GM12878 (cell line): ENCODE measurements around the gene HMGXB3. TPM values are rescaled to one million over a fixed set of nuclear protein-coding genes. Genes with fewer than 3 reads are reported as not detected.

Experiments
- ATAC-seq: fragments of 200-7000 bp; cut with Tn5 transposase; 3 replicates; pipeline ENCODE4 v1.9.1; 2020; ENCODE audit warnings: mild to moderate bottlenecking, moderate library complexity
- BruUV-seq: library from RNA; stranded (reverse); fragments of 400-500 nt; replicated peaks from 2 replicates; lab custom pipeline; 2021; lab: Mats Ljungman, UMichigan
- CTCF ChIA-PET: fragments of 300-600 bp; sonication (Branson Sonifier 250); formaldehyde crosslinking; extraction: SDS; loops from one replicate; lab custom pipeline; 2021; ENCODE audit warnings: inconsistent platforms; lab: Yijun Ruan, JAX
- POLR2A ChIA-PET: fragments of 350-600 bp; formaldehyde crosslinking; extraction: SDS; loops from one replicate; lab custom pipeline; 2021; ENCODE audit warnings: inconsistent platforms; lab: Charles Lee
- RAD21 ChIA-PET: fragments of 300-600 bp; sonication (Branson Sonifier 250); formaldehyde crosslinking; loops from one replicate; lab custom pipeline; 2023; ENCODE audit warnings: antibody characterized with exemption; ENCODE audit not compliant: unreplicated experiment; lab: Charles Lee
- SMC1A ChIA-PET: fragments of 300-600 bp; sonication (Branson Sonifier 250); formaldehyde crosslinking; loops from one replicate; lab custom pipeline; 2023; ENCODE audit not compliant: unreplicated experiment, uncharacterized antibody; lab: Charles Lee
- DNase-seq: peaks from one replicate; pipeline ENCODE4 v3.0.0-alpha.2; 2011; ENCODE audit warnings: low read depth, low spot score
- FAIRE-seq: peaks from 3 replicates; lab custom pipeline; 2011; peaks lifted over from hg19 to GRCh38; lab: Jason Lieb, UNC
- H2AFZ ChIP-seq: 2 replicates; pipeline ENCODE4 v1.6.0; 2011; ENCODE audit warnings: low read depth, low read length, control low read depth; ENCODE audit not compliant: control insufficient read depth
- H3K27ac ChIP-seq: 2 replicates; pipeline ENCODE4 v1.5.1; 2011; ENCODE audit warnings: control low read depth; ENCODE audit not compliant: control insufficient read depth, insufficient read depth
- H3K27me3 ChIP-seq, 2 experiments: replicated peaks in 1 of 2; 2 replicates each; pipeline versions ENCODE4 v1.6.0 to v1.6.1; 2011; ENCODE audit warnings: low read length in 1 of 2; ENCODE audit not compliant: control insufficient read depth in 2 of 2, insufficient read depth in 2 of 2
- H3K36me3 ChIP-seq, 2 experiments: 2 replicates each; pipeline ENCODE4 v1.5.1; 2011; ENCODE audit warnings: low read length in 1 of 2; ENCODE audit not compliant: control insufficient read depth in 2 of 2, insufficient read depth in 2 of 2
- H3K4me1 ChIP-seq: 2 replicates; pipeline ENCODE4 v1.6.1; 2011; ENCODE audit warnings: mild to moderate bottlenecking, low read length, moderate library complexity, mixed read lengths; ENCODE audit not compliant: control insufficient read depth, insufficient read depth
- H3K4me2 ChIP-seq: 2 replicates; pipeline ENCODE4 v1.6.0; 2011; ENCODE audit warnings: control low read depth; ENCODE audit not compliant: control insufficient read depth, insufficient read depth
- H3K4me3 ChIP-seq: fragments of 200-600 bp; sonication (generic); 2 replicates; pipeline ENCODE4 v1.5.1; 2016
- H3K79me2 ChIP-seq: 2 replicates; pipeline ENCODE4 v1.6.0; 2011; ENCODE audit warnings: low read length; ENCODE audit not compliant: control insufficient read depth, insufficient read depth
- H3K9ac ChIP-seq: 2 replicates; pipeline ENCODE4 v1.8.0; 2011; ENCODE audit warnings: low read length, control low read depth, mixed read lengths; ENCODE audit not compliant: control insufficient read depth, insufficient read depth
- H3K9me3 ChIP-seq: replicated peaks from 3 replicates; pipeline ENCODE4 v1.5.1; 2011; ENCODE audit warnings: mild to moderate bottlenecking, low read length; ENCODE audit not compliant: control insufficient read depth, insufficient read depth
- H4K20me1 ChIP-seq: 2 replicates; pipeline ENCODE4 v1.6.0; 2011; ENCODE audit not compliant: control insufficient read depth, insufficient read depth
- ATF7 ChIP-seq: fragments of 450-650 bp; IDR thresholded peaks from 2 replicates; pipeline ENCODE4 v1.6.1; 2016; ENCODE audit warnings: low read depth, mild to moderate bottlenecking
- BRCA1 ChIP-seq: IDR thresholded peaks from 2 replicates; pipeline ENCODE4 v1.6.1; 2011; ENCODE audit warnings: low read depth, low read length, improper control_type of control experiment
- CBFB ChIP-seq: IDR thresholded peaks from 2 replicates; pipeline ENCODE4 v1.6.1; 2016; ENCODE audit warnings: antibody characterized with exemption, low read depth
- CHD2 ChIP-seq: IDR thresholded peaks from 2 replicates; pipeline ENCODE4 v1.6.1; 2011; ENCODE audit warnings: low read depth, low read length, improper control_type of control experiment, borderline replicate concordance
- FOS ChIP-seq: IDR thresholded peaks from 3 replicates; pipeline ENCODE4 v1.6.1; 2011; ENCODE audit warnings: borderline replicate concordance; ENCODE audit not compliant: insufficient read length; ENCODE audit errors: extremely low read depth
- HDAC6 ChIP-seq: fragments of 200-600 bp; sonication (generic); IDR thresholded peaks from one replicate; pipeline ENCODE4 v1.8.0; 2017; ENCODE audit warnings: antibody characterized with exemption; ENCODE audit not compliant: unreplicated experiment
- KLF5 ChIP-seq: fragments of 450-650 bp; IDR thresholded peaks from 2 replicates; pipeline ENCODE4 v1.6.1; 2014; ENCODE audit warnings: mild to moderate bottlenecking; ENCODE audit not compliant: partially characterized antibody
- MTA3 ChIP-seq: IDR thresholded peaks from 2 replicates; pipeline ENCODE4 v1.6.1; 2012; ENCODE audit warnings: low read length, inconsistent platforms, borderline replicate concordance
- NFIC ChIP-seq: IDR thresholded peaks from 2 replicates; pipeline ENCODE4 v1.6.1; 2012; ENCODE audit warnings: low read depth, mild to moderate bottlenecking, inconsistent platforms, low read length, moderate library complexity
- RUNX3 ChIP-seq: IDR thresholded peaks from 2 replicates; pipeline ENCODE4 v1.6.1; 2012; ENCODE audit warnings: low read length, inconsistent platforms
- YY1 ChIP-seq: IDR thresholded peaks from 2 replicates; pipeline ENCODE4 v1.6.1; 2011; ENCODE audit warnings: low read depth, mild to moderate bottlenecking, low read length
- ZNF622 ChIP-seq: fragments of 450-650 bp; IDR thresholded peaks from 2 replicates; pipeline ENCODE4 v1.6.1; 2017; ENCODE audit warnings: mild to moderate bottlenecking, inconsistent platforms
- WGBS: methylation state at CpG from one replicate; pipeline ENCODE4 v1.1.6; 2016; ENCODE audit warnings: low lambda C conversion rate; ENCODE audit not compliant: insufficient replicate concordance, insufficient coverage; ENCODE audit errors: missing lambda C conversion rate; 5-methylcytosine and 5-hydroxymethylcytosine counted together
- in situ Hi-C: fragments of 300-500 bp; cut with MboI; formaldehyde crosslinking; loops from 9 replicates; pipeline ENCODE4 v1.14.3; 2018; ENCODE audit warnings: mixed read lengths
- intact Hi-C: fragments of 100-400 bp; cut with micrococcal nuclease; formaldehyde crosslinking; loops from one replicate; pipeline ENCODE4 v1.14.2; 2022; ENCODE audit not compliant: unreplicated experiment
- polyA plus RNA-seq, 11 experiments: library from polyadenylated mRNA; depleted of rRNA in 4 of 11; unstranded in 6 of 11; stranded (reverse) in 5 of 11; fragments of >200 nt; fragmentation: Nextera tagmentation in 4 of 11; fragmentation: Illumina TruSeq in 1 of 11; extraction: Ambion mirVana in 4 of 11; extraction: Trizol in 1 of 11; gene quantifications; 1 replicate in 1 of 11; 2 replicates in 10 of 11; pipeline versions ENCODE4 v1.2.1 to v1.2.3, GENCODE V29; 2011 to 2016; ENCODE audit warnings: inconsistent platforms in 2 of 11, missing spikeins in 2 of 11, low read depth in 1 of 11
- total RNA-seq, 4 experiments: library from RNA; depleted of rRNA in 3 of 4; stranded (reverse); fragments of >200 nt in 3 of 4; fragmentation: Illumina TruSeq in 1 of 4; extraction: Trizol in 1 of 4; gene quantifications; 2 replicates each; pipeline versions ENCODE4 v1.2.1 to v1.2.3, GENCODE V29; 2013 to 2021
- TF ChIP-seq, protein P1 (sequence below): fragments of 450-650 bp; IDR thresholded peaks from 2 replicates; pipeline ENCODE4 v1.6.1; 2017; ENCODE audit warnings: mild to moderate bottlenecking
- TF ChIP-seq, protein P2 (sequence below): fragments of 450-650 bp; IDR thresholded peaks from 2 replicates; pipeline ENCODE4 v1.6.1; 2016; ENCODE audit warnings: mild to moderate bottlenecking, moderate library complexity, borderline replicate concordance

HMGXB3 gene
- total and polyA plus RNA-seq, 10 of the 15 experiments (the other 5 are each of a cell fraction or from before 2014, with no cell fraction given) = 1.00 to 42.2 (median 28.1) TPM

DNA sequence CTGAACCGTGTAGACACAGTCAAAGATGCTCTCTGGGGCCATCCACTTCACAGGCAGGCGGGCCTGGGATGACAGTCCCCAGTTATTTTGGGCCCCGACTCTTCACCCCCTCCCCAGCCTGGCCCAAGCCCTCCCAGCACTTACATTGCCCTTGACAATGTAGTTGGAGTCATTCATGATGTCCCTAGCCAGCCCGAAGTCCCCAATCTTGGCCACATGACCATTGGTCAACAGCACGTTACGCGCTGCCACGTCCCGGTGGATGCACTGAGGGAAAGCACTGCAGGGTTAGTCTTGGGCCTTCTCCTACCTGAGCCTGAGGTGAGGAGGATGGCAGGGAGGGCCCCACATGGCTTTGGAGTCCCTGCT is 55.5 kb downstream of the HMGXB3 start:
- intact Hi-C loops = no loop called here

More for the DNA sequence above, 55.5 kb downstream of the HMGXB3 start:
- in situ Hi-C loops = no loop called here
- no peak for DNase-seq
- H3K36me3 ChIP-seq = peaks cover 8 to 30% of the 10 kb centered on the region in 2 experiments; a peak in 3 of 4 replicates
- ATAC-seq = no peak; the same call in 2 of the 3 replicates
- no peaks in the 10 kb centered on the region for H4K20me1 ChIP-seq
- ChIA-PET POLR2A (no interaction called here), SMC1A (no interaction called here), CTCF (no interaction called here), RAD21 (no interaction called here)
- H3K9me3 ChIP-seq = no peaks in the 10 kb centered on the region
- no peak for FAIRE-seq
- no peak overlapping the region for H3K4me3 ChIP-seq
- H3K27me3 ChIP-seq = no peaks in the 10 kb centered on the region
- WGBS = 96% methylated on average over 9 of the region's 9 CpGs
- no TSS peak for BruUV-seq
- no peak overlapping the region for H2AFZ ChIP-seq
- peaks cover 5% of the 10 kb centered on the region; the same call in 1 of the 2 replicates for H3K4me1 ChIP-seq
- H3K9ac ChIP-seq = no peak overlapping the region
- TF ChIP-seq ZNF622 = no peak
- TF ChIP-seq CBFB = no peak
- TF ChIP-seq FOS = no peak
- TF ChIP-seq, protein P1, sequence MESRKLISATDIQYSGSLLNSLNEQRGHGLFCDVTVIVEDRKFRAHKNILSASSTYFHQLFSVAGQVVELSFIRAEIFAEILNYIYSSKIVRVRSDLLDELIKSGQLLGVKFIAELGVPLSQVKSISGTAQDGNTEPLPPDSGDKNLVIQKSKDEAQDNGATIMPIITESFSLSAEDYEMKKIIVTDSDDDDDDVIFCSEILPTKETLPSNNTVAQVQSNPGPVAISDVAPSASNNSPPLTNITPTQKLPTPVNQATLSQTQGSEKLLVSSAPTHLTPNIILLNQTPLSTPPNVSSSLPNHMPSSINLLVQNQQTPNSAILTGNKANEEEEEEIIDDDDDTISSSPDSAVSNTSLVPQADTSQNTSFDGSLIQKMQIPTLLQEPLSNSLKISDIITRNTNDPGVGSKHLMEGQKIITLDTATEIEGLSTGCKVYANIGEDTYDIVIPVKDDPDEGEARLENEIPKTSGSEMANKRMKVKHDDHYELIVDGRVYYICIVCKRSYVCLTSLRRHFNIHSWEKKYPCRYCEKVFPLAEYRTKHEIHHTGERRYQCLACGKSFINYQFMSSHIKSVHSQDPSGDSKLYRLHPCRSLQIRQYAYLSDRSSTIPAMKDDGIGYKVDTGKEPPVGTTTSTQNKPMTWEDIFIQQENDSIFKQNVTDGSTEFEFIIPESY = no peak
- no peak for TF ChIP-seq RUNX3
- no peak for TF ChIP-seq YY1
- no peak for TF ChIP-seq ATF7
- TF ChIP-seq, protein P2, sequence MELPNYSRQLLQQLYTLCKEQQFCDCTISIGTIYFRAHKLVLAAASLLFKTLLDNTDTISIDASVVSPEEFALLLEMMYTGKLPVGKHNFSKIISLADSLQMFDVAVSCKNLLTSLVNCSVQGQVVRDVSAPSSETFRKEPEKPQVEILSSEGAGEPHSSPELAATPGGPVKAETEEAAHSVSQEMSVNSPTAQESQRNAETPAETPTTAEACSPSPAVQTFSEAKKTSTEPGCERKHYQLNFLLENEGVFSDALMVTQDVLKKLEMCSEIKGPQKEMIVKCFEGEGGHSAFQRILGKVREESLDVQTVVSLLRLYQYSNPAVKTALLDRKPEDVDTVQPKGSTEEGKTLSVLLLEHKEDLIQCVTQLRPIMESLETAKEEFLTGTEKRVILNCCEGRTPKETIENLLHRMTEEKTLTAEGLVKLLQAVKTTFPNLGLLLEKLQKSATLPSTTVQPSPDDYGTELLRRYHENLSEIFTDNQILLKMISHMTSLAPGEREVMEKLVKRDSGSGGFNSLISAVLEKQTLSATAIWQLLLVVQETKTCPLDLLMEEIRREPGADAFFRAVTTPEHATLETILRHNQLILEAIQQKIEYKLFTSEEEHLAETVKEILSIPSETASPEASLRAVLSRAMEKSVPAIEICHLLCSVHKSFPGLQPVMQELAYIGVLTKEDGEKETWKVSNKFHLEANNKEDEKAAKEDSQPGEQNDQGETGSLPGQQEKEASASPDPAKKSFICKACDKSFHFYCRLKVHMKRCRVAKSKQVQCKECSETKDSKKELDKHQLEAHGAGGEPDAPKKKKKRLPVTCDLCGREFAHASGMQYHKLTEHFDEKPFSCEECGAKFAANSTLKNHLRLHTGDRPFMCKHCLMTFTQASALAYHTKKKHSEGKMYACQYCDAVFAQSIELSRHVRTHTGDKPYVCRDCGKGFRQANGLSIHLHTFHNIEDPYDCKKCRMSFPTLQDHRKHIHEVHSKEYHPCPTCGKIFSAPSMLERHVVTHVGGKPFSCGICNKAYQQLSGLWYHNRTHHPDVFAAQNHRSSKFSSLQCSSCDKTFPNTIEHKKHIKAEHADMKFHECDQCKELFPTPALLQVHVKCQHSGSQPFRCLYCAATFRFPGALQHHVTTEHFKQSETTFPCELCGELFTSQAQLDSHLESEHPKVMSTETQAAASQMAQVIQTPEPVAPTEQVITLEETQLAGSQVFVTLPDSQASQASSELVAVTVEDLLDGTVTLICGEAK = no peak
- no peak for TF ChIP-seq MTA3
- no peak for TF ChIP-seq BRCA1
- TF ChIP-seq HDAC6 = no peak
- no peak for TF ChIP-seq KLF5
- TF ChIP-seq CHD2 = no peak
- no peak for TF ChIP-seq NFIC
- H3K27ac ChIP-seq = no peak overlapping the region
- H3K79me2 ChIP-seq = no peaks in the 10 kb centered on the region
- H3K4me2 ChIP-seq = no peak overlapping the region
